NCI-H748 treated with DMSO at 0.1 percent for 48 hours (cell line): ENCODE data around the gene UVRAG.
"Not testable (repeated sequence)": the region's sequence is repeated elsewhere in the genome, so short reads cannot be mapped to it uniquely, and the experiment has no call there.

ENCODE experiments used
- DNase-seq: peaks from one replicate; lab custom pipeline; 2025; lab: John Stamatoyannopoulos, UW

Gene UVRAG

DNA sequence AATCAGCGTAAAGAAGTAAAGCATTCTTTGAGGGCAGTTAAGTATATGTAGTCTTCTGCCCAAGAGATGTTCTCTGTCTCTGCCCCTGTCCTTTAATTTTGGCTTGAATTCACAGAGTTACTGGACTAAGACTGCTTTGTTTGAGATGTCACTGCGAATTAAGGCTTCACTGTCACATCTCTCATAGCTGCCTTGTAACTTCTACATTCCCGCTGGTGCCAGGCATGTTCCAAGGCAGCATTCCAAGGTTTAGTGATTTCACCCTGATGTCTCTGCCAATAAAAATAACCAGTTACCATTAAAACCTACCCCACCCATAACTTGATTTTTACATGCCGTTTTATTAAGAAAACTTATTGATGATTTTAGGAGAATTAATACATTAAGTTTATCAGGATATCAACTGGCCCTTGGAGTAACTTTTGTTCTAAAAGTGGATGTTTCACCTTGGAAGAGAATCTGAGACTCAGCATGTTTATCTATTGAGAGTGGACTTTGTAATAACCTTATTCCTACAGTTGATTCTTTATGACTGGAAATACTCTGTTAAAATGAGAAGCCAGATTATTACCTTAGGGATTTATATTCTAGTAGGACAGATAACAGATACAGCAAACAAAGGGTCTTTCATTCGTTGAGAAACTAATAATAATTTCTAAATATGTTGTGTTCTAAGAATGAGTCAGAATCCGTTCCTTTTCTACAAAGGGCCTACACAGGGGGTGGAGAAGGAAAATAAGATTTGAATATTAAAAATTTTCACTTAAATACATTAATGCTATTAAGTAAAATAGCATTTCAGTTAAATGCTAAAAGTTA is 110.2 kb downstream of the UVRAG start:
- no peak for DNase-seq

DNA sequence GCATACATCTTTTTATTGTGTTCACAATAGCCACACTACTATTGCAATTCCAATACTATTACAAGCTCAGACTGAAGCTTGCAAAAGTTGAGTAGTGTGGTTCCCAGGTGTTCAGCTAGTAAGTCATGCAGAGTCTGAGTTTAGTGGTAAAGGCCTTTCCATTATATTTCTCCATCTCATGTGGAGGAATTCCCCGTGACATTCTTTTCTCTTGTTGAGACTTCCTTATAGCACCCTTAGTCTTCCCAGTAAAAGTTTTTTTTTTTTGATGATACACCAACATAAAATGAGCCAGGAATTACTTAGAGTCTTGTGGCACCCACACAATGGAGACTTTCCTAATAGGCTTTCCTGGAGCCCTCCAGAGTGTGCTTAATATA is 110.8 kb downstream of the UVRAG start:
- DNase-seq: no peak

DNA sequence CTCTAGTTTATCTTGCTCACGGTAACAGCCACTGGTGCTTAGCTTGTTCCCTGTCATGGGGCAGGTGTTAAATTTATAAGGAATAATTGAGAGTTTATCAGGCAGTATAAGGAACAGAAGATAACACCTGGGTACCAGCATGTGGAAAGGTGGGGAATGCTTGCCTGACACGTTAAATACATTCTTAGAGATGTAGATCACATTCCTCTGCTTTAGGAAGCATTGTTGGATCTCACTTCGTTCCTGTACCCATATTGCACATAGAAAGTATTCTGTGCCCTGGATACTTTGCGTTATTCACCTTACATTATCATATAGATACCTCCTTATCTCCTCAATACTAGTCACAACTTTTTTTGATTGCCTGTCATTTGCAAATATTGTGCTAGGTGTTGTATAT is 114.7 kb downstream of the UVRAG start:
- DNase-seq: no peak

DNA sequence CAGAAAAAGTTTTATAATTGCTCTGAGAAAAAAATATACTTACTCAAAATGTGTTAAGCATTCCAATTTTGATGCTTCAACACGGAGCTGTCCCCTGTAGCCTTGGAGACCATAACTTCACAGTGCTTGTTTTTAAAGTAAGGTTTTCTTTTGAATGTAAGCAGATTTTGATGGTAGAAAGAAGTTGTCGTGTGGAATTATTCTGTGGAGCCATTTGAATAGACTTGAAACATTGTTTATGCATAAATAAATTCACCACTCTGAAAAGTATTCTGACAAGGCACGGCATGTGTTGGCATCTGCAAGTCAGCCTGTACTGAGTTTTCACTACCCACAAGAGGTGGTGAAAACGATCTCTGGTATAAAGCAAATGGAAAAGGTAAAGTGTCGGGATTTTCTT is 115.5 kb downstream of the UVRAG start:
- DNase-seq: no peak

DNA sequence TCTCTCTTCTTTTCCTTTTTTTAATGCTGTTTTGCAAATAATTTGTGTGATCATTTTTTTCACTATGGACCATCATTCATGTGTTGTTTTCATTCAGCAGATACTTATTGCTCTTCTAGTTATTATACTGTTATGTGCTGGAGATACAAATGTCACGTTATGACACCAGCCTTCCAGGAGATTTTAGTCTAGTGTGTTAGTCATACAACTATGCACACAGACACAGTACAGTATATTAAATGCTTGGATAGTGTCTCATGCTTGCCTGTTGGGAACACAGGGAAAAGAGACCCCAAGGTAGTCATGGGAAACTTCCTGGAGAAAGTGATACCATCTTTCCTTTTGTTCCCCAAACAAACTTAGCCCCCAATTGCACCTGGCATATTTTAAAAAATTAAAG is 116.1 kb downstream of the UVRAG start:
- no peak for DNase-seq

DNA sequence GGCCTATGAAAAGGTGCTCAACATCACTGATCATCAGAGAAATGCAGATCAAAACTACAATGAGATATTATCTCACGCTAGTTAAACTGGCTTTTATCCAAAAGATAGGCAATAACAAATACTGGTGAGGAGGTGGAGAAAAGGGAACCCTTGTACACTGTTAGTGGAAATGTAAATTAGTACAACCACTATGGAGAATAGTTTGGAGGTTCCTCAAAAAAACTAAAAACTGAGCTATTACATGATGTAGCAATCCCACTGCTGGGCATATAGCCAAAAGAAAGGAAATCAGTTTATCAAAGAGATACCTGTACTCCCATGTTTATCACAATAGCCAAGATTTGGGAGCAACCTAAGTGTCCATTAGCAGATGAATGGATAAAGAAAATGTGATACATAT is 118.7 kb downstream of the UVRAG start:
- not testable (repeated sequence) for DNase-seq

DNA sequence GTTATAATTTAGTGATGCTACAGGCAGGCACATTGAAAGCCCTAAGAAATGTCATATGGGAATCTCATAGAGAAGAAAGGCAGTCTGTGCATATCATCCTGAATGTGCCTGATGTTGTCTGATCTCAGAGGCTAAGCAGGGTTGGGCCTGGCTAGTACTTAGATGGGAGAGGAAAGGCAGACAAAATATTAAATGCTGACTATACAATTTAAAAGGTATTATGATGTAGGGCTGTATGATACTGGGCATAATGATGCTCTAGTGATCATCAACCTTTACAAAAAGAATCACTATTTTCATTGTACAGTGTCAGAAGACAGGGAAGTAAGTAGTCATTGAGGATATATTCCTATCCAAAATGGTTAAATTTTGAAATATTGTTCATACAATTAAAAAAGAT is 119.8 kb downstream of the UVRAG start:
- no peak for DNase-seq

DNA sequence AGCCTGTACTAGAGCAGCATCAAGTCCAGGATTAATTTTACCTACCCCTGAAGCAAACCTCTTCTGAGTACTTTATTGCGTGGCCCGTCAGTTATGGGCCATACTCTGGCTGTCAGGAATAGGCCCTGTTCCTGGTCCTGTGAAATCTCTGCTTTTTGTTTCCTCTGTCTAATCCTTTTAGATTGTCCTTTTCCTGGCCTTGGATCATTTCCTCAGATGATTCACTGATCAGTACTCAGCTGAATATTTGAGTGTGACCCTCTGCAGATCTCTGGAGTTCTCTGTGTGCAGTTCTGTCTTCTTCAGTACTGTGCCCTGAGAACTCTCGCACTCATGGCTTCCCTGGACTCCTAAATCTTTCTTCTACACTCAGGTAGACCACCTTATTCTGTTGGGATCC is 123.5 kb downstream of the UVRAG start:
- DNase-seq: no peak

DNA sequence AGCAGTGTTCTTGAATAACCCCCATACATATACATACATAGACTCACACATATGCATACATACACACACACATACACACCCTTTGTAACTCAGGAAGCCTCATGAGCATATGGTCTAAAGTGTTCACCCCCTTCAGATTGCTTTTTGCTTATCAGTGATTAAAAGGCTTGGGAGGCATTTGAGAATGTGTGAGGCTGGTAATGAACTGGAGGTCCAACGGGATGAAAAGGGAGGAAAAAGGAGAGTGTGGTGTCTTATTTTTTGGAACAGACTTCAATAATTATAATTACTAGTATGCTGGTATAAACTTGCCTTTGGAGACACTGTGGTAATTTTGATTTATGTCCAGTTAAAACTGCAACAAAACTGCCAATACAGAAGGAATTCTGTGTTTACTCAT is 124.5 kb downstream of the UVRAG start:
- DNase-seq: no peak

DNA sequence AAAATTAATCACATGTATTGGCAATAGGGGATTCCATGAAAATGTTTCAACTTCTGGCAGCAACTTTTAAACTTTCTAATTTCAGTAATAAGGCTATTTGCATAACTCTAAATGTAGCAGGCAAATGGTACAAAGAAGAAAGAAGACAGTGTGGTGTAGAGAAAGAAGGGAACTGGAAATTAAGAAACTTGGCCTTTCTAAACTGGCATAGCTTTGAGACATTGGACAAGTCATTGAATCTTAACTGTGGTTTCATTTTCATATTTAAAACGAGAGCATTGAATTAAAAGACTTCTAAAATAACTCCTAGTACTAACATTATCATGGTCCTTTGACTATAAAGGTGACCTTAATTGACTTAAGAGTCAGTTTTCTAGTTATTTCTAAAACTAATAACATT is 125.0 kb downstream of the UVRAG start:
- no peak for DNase-seq

DNA sequence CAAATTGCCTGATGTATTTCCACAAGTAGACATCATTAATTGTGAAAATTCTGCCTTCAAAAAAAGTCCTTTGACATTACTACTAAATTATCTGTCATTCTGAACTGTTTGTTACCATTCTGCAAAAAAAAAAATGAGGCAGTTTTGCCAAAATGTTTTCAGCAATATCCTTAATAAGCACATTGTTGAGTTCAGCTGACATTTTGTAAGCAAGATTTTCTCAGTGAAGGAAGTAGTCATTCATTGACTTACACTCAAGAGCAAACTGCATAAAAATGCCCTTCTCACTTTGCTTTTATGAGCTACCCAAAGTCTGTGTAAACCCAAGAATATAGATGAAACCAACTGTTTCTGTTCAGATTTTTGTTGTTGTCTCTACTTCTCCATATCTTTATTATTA is 125.9 kb downstream of the UVRAG start:
- DNase-seq: no peak

DNA sequence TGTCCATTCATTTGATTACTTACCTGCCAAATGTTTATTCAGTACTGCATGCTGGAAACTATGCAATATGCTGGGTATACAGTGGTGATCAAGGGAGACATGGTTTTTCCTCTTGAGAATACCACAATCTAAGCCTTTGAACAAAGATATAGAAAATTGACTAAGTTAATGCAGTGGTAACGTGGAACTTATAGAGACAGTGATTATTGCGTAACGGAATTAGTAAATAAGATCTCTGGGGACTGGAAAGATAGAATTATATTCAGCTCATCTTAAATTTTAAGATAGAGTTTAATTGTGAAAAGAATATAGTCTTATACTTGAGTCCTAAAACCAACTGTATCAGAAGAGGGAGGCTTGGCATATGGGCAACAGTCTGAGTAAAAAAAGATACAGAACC is 129.5 kb downstream of the UVRAG start:
- DNase-seq: no peak

DNA sequence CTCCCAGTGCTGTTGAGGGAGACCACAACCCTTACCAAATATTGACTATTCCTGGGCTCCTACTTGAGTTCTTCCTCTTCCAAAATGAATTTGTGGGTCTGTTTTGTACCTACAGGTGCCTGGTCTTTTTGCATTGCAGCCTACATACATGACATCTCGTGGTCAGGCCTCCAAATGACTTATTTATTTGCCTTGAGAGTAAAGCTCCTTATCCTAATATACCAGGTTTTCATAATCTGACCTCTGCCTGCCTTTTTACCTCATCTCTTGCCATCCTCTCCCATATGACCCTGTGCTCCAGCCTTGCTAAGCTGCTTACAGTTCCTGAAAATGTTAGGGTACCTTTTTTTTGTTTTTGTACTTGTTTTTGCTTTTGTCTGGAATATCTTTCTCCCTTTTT is 130.4 kb downstream of the UVRAG start:
- no peak for DNase-seq

DNA sequence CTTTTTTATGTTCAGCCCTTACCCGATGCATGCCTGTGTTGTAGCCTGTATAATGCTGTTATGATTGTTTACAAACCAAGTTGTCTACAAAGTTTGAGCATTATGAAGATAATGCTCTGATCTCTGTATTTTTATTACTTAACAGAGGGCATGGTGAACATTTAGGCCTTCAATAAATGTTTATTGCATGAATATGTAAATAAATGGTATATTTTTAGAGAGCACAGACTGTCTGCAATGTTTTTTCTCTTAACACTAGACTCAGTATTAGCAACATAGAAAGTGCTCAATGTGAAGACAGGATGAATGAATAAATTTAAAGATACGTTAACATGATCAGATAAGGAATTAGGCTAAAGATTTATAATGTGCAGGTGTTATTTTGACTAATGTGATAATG is 130.9 kb downstream of the UVRAG start:
- DNase-seq: no peak

DNA sequence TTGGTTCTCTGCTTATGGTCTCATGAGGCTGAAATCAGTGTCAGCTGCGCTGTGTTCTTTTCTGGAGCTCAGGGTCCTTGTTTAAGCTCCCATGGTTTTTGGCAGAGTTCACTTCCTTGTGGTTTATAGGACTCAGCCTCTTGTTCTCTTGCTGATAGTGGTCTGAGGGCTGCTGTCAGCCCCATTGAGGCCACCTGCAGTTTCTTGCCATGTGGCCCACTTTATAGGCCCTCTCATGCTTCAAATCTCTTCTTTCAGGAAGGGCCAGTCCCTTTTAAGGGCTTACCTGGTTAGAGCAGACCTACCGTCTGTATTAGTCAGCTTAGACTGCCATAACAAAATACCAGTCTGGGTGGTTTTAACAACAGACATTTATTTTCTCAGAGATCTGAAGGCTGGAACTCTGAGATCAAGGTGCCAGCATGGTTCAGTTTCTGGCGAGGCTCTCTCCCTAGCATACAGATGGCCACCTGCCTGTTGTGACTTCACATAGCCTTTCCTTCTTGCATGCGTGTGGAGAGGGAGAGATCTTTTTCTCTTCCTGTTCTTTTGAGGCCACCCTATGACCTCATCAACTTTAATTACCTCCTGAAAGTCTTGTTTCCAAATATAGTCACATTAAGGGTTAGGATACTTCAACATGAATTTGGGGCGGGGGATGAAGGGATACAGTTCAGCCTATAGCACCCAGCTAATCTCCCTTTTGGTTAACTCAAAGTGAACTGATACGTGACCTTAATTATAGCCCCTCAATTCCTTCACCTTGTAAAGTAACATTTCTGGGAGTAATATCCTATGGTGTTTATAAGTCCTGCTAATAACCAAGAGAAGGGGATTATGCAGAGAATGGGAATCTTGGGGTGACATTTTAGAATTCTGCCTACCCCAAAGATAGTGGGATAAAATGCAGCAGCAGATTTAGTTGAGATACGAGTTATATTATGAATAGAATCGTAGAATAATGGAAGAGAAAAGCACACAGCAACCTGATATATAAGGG is 131.8 kb downstream of the UVRAG start:
- DNase-seq: no peak

DNA sequence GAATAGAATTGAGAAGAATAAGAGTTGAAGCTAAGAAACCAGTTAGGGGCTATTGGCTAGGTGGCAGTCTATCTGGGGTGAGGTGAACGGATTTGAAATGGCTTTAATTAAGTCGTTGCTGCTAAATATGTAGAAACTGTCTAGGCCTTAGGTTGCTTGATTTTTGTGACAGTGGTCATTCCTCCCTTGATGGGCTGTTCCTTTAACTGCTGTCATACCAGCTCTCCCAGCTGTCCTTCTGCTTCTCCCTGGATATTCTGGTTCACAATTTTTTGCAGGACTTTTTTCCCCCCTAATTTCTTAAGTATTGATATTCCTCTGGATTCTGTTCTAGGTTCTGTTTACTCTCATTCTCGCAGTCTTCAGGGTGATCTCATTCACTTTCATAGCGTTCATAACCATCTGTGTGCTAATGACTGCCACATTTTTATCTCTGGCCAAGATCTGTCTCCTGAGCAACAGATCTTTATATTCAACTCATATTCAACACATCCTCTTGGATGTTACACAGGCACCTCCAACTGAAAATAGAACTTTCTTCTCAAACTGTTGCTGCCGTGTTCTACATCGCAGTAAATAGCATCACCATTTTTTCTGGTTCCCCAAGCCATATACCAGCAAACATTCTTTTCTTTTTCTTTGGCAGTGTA is 134.1 kb downstream of the UVRAG start:
- DNase-seq: no peak

DNA sequence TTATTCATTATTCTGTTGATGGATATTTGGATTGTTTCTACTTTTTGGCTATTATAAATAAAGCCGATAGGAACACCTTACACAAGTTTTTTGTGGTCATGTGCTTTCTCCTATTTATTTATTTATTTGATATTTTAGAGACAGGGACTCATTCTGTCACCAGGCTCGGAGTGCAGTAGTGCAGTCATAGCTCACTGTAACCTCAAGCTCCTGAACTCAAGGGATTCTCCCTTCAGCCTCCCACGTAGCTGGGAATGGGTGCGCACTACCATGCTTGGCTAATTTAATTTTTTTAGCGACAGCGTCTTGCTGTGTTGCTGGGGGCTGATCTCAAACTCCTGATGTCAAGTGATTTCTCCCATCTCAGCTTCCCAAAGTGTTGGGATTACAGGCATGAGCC is 135.1 kb downstream of the UVRAG start:
- DNase-seq: no peak

DNA sequence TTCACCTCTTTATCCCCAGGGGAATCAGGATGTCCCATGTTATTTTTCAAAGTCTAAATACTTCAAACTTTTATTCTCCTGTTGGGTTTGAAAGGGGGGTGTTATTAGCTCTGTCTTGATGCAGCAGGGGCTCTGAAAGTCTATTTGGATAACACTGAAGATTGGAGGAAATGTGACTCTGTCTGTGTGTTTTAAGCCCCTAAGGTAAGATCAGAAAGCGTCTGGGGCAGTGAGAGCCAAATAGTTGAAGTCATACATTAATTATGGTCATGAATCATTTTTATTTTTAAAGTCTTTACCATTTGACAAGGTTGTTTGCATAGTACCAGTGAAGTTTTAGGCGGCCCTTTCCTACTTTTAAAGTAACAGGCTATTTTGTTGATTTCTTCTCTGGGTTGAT is 139.0 kb downstream of the UVRAG start:
- no peak for DNase-seq

DNA sequence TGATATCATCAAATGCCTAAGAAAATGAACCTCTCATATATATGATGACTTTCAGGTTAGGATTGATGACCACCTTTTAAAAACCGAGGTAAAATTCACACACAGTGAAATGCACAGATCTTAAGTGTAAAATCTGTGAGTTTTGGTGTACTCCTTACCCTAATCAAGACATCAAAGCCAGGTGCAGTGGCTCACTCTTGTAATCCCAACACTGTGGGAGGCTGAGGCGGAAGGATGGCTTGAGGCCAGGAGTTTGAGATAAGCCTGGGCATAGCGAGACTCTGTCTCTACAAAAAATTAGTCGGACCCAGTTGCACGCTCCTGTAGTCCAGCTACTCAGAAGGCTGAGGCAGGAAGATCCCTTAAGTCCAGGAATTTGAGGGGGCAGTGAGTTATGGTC is 140.4 kb downstream of the UVRAG start:
- no peak for DNase-seq

DNA sequence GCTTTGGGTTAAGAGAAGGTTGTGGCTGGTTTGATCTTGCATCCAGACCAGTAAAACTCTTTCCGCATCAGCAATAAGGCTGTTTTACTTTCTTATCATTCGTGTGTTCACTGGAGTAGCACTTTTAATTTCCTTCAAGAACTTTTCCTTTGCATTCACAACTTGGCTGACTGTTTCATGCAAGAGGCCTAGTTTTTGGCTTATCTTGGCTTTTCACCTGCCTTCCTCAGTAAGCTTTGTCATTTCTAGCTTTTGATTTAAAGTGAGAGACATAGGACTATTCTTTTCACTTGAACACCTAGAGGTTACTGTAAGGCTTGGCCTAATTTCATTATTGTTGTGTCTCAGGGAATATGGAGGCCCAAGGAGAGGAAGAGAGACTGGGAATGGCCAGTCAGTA is 144.5 kb downstream of the UVRAG start:
- no peak for DNase-seq

DNA sequence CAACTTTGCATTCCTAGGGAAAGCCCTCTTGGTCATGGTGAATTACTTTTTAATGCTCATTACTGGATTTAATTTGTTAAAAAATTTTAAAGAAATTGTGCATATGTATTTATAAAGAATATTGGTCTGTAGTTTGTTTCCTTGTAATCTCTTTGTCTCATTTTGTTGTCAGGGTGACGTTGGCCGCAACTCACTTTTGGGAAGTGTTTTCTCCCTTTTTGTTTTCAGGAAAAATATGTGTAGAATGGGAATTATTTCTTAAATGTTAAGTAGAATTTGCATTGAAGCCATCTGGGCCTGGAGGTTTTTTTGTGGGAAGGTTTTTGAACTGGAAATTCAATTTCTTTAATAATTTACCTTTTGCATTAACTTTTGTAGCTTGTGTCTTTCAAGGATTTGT is 149.1 kb downstream of the UVRAG start:
- no peak for DNase-seq

DNA sequence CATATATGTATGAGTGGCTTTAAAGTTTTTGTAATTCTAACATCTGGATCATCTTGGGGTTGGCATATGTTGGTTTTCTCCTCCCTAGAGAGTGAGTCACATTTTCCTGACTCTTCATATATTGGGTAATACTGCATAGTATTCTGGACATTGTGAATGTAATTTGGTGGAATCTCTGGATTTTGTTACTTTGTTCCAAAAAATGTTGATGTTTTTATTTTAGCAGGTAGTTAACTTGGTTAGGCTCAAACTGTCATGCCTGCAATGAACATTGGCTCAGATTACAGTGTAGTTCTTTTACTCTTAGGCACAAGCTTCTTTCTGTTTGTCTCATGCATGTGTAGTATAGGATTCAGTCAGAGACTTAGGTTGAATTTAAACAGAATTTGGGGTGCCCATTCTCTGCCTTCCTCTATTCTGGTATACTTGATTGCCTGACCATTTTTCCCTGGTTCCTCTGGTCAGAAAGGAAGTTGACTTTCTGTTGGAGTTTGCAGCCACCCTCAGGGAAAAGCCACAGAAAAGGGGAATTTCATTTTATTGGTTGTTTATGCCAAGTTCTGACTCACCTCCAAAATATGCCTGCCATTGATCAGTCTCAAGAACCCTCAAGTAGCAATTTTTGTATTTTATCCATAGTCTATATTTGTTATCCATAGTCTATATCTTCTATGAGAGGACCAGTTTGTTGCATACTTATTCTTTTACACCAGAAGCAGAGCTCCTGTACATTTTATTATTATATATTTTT is 151.7 kb downstream of the UVRAG start:
- no peak for DNase-seq
